H1 (cell line): Measurements from ENCODE around the gene TFF2. TPM values are rescaled to one million over a fixed set of nuclear protein-coding genes. Genes with fewer than 3 reads are reported as not detected.
A peak's percentile ranks its signal among the peaks of the same experiment; 100 is the strongest.

Experiments used
- CTCF ChIA-PET: fragments of 300-600 bp; sonication (Branson Sonifier 250); formaldehyde crosslinking; loops from one replicate; lab custom pipeline; 2021; ENCODE audit not compliant: partially characterized antibody; lab: Charles Lee
- POLR2A ChIA-PET: fragments of 300-600 bp; sonication (Branson Sonifier 250); formaldehyde crosslinking; loops from one replicate; lab custom pipeline; 2021; ENCODE audit warnings: inconsistent platforms; ENCODE audit not compliant: partially characterized antibody; lab: Charles Lee
- DNase-seq, 2 experiments: peaks; one replicate each; pipeline versions ENCODE4 v3.0.0 to v3.0.0-alpha.2; 2010 to 2022; ENCODE audit warnings: low spot score in 2 of 2, low read depth in 1 of 2, mixed read lengths in 1 of 2
- FAIRE-seq: peaks from 2 replicates; lab custom pipeline; 2011; peaks lifted over from hg19 to GRCh38; lab: Jason Lieb, UNC
- H2AFZ ChIP-seq: 2 replicates; pipeline ENCODE4 v1.8.1; 2012; ENCODE audit warnings: low read length, inconsistent platforms
- H2AK5ac ChIP-seq: 2 replicates; pipeline ENCODE4 v1.6.1; 2013; ENCODE audit warnings: low read depth, low read length
- H2BK120ac ChIP-seq: replicated peaks from 2 replicates; pipeline ENCODE3; 2013; ENCODE audit warnings: low read depth, low read length, inconsistent platforms
- H2BK12ac ChIP-seq: 2 replicates; pipeline ENCODE4 v1.6.1; 2013; ENCODE audit warnings: low read depth, low read length
- H2BK15ac ChIP-seq: 2 replicates; pipeline ENCODE4 v1.6.1; 2013; ENCODE audit warnings: low read length
- H2BK20ac ChIP-seq: 2 replicates; pipeline ENCODE4 v1.6.1; 2013; ENCODE audit warnings: low read length
- H2BK5ac ChIP-seq: 2 replicates; pipeline ENCODE4 v1.6.1; 2013; ENCODE audit warnings: low read depth, low read length
- H3K14ac ChIP-seq: 2 replicates; pipeline ENCODE4 v1.6.1; 2013; ENCODE audit warnings: inconsistent platforms; ENCODE audit not compliant: insufficient read length
- H3K18ac ChIP-seq: 2 replicates; pipeline ENCODE4 v1.6.1; 2013; ENCODE audit warnings: low read length; ENCODE audit errors: extremely low read depth
- H3K23ac ChIP-seq: 2 replicates; pipeline ENCODE4 v1.6.1; 2013; ENCODE audit warnings: inconsistent platforms; ENCODE audit not compliant: insufficient read length
- H3K23me2 ChIP-seq: 2 replicates; pipeline ENCODE4 v1.6.1; 2013; ENCODE audit warnings: low read depth, low read length
- H3K27ac ChIP-seq: 2 replicates; pipeline ENCODE4 v1.6.1; 2011; ENCODE audit warnings: low read depth, low read length, inconsistent platforms
- H3K27me3 ChIP-seq, 4 experiments: replicated peaks in 1 of 4; 1 replicate in 1 of 4; 2 replicates in 3 of 4; pipeline versions ENCODE4 v1.6.1 to v1.8.1; 2011 to 2013; ENCODE audit warnings: low read length in 3 of 4, mild to moderate bottlenecking in 3 of 4, inconsistent platforms in 2 of 4, mixed read lengths in 2 of 4, moderate library complexity in 1 of 4; ENCODE audit not compliant: control insufficient read depth in 3 of 4, insufficient read depth in 3 of 4; ENCODE audit errors: extremely low read depth in 1 of 4
- H3K36me3 ChIP-seq, 4 experiments: 2 replicates each; pipeline versions ENCODE4 v1.6.1 to v1.8.1; 2011 to 2013; ENCODE audit warnings: mild to moderate bottlenecking in 4 of 4, low read length in 3 of 4, moderate library complexity in 2 of 4, control low read depth in 1 of 4, inconsistent platforms in 1 of 4; ENCODE audit not compliant: insufficient read depth in 4 of 4, control insufficient read depth in 2 of 4
- H3K4ac ChIP-seq: replicated peaks from 2 replicates; pipeline ENCODE3; 2013; ENCODE audit warnings: low read length, low read depth, mixed read lengths, inconsistent platforms; ENCODE audit not compliant: insufficient read length
- H3K4me1 ChIP-seq, 4 experiments: replicated peaks in 1 of 4; 1 replicate in 1 of 4; 2 replicates in 3 of 4; pipeline versions ENCODE4 v1.6.1 to v1.8.1; 2011 to 2013; ENCODE audit warnings: low read length in 3 of 4, inconsistent platforms in 2 of 4, mixed read lengths in 1 of 4; ENCODE audit not compliant: insufficient read depth in 4 of 4, control insufficient read depth in 3 of 4
- H3K4me2 ChIP-seq, 2 experiments: 2 replicates each; pipeline versions ENCODE4 v1.6.1 to v1.8.1; 2011 to 2013; ENCODE audit warnings: low read depth in 2 of 2, low read length in 2 of 2, control low read depth in 1 of 2, inconsistent platforms in 1 of 2, mild to moderate bottlenecking in 1 of 2; ENCODE audit not compliant: insufficient read depth in 1 of 2
- H3K4me3 ChIP-seq, 4 experiments: fragments of 200-600, 300-600 bp in 1 of 4; sonication (generic), shearing (Covaris generic), sonication (Bioruptor Twin) in 1 of 4; 2 replicates each; pipeline versions ENCODE4 v1.5.1 to v1.8.1; 2011 to 2016; ENCODE audit warnings: low read length in 4 of 4, low read depth in 3 of 4, control low read depth in 2 of 4, inconsistent platforms in 2 of 4, mild to moderate bottlenecking in 2 of 4, mixed read lengths in 1 of 4, moderate library complexity in 1 of 4; ENCODE audit not compliant: insufficient read depth in 2 of 4; ENCODE audit errors: extremely low read depth in 1 of 4
- H3K56ac ChIP-seq: replicated peaks from 2 replicates; pipeline ENCODE3; 2013; ENCODE audit warnings: low read depth, mild to moderate bottlenecking, mixed read lengths, low read length, inconsistent platforms; ENCODE audit not compliant: insufficient read length
- H3K79me1 ChIP-seq: 2 replicates; pipeline ENCODE4 v1.6.1; 2013; ENCODE audit warnings: low read depth, low read length, control low read depth
- H3K79me2 ChIP-seq, 2 experiments: 2 replicates each; pipeline versions ENCODE4 v1.6.1 to v1.8.1; 2012 to 2013; ENCODE audit warnings: low read length in 2 of 2, mild to moderate bottlenecking in 2 of 2, inconsistent platforms in 1 of 2; ENCODE audit not compliant: insufficient read depth in 2 of 2, control insufficient read depth in 1 of 2
- H3K9ac ChIP-seq, 4 experiments: replicated peaks in 1 of 4; 1 replicate in 1 of 4; 2 replicates in 3 of 4; pipeline versions ENCODE4 v1.6.1 to v1.8.1; 2011 to 2013; ENCODE audit warnings: low read depth in 3 of 4, low read length in 3 of 4, control low read depth in 2 of 4, mild to moderate bottlenecking in 2 of 4, moderate library complexity in 2 of 4, inconsistent platforms in 1 of 4; ENCODE audit errors: extremely low read depth in 1 of 4
- H3K9me3 ChIP-seq, 2 experiments: 2 replicates each; pipeline versions ENCODE4 v1.6.1 to v1.8.1; 2012 to 2013; ENCODE audit warnings: mild to moderate bottlenecking in 2 of 2, moderate library complexity in 2 of 2, control low read depth in 1 of 2, inconsistent platforms in 1 of 2, low read depth in 1 of 2, low read length in 1 of 2, mixed read lengths in 1 of 2; ENCODE audit not compliant: insufficient read depth in 2 of 2
- H4K20me1 ChIP-seq, 2 experiments: replicated peaks in 1 of 2; 2 replicates each; pipeline versions ENCODE3 to v1.8.1; 2011 to 2013; ENCODE audit warnings: inconsistent platforms in 2 of 2, low read length in 2 of 2, mild to moderate bottlenecking in 1 of 2; ENCODE audit not compliant: insufficient read depth in 2 of 2, control insufficient read depth in 1 of 2
- H4K5ac ChIP-seq: 2 replicates; pipeline ENCODE4 v1.6.1; 2013; ENCODE audit warnings: low read length, low read depth, mixed read lengths, inconsistent platforms; ENCODE audit not compliant: insufficient read length
- H4K8ac ChIP-seq: 2 replicates; pipeline ENCODE4 v1.8.0; 2013; ENCODE audit warnings: mild to moderate bottlenecking, moderate library complexity, low read length, inconsistent platforms; ENCODE audit not compliant: insufficient read depth; ENCODE audit errors: extremely low read depth
- H4K91ac ChIP-seq: replicated peaks from 2 replicates; pipeline ENCODE3; 2013; ENCODE audit warnings: low read length, mixed read lengths, inconsistent platforms; ENCODE audit not compliant: insufficient read length
- BCL11A ChIP-seq, 2 experiments: IDR thresholded peaks; one replicate each; pipeline ENCODE4 v1.6.1; 2011; ENCODE audit warnings: low read depth in 2 of 2, low read length in 2 of 2, mild to moderate bottlenecking in 2 of 2
- HDAC2 ChIP-seq, 2 experiments: fragments of 300-600 bp in 1 of 2; sonication (generic) in 1 of 2; IDR thresholded peaks; 2 replicates each; pipeline ENCODE4 v1.6.1; 2011 to 2012; ENCODE audit warnings: low read depth in 2 of 2, low read length in 2 of 2, mild to moderate bottlenecking in 2 of 2, moderate library complexity in 2 of 2, borderline replicate concordance in 1 of 2, inconsistent platforms in 1 of 2
- JUN ChIP-seq: IDR thresholded peaks from 2 replicates; pipeline ENCODE4 v1.6.1; 2011; ENCODE audit warnings: low read depth, mild to moderate bottlenecking, improper control_type of control experiment, low read length
- KDM4A ChIP-seq: IDR thresholded peaks from one replicate; pipeline ENCODE4 v1.7.1; 2012; ENCODE audit warnings: low read depth, mild to moderate bottlenecking, moderate library complexity, low read length, inconsistent platforms; ENCODE audit not compliant: severe bottlenecking
- PHF8 ChIP-seq: fragments of 200-600 bp; sonication (generic); conservative IDR thresholded peaks from 2 replicates; pipeline ENCODE4 v1.7.1; 2012; ENCODE audit warnings: low read depth, mild to moderate bottlenecking, inconsistent platforms, low read length, moderate library complexity
- POLR2A ChIP-seq, 2 experiments: IDR thresholded peaks; 1 replicate in 1 of 2; 2 replicates in 1 of 2; pipeline ENCODE4 v1.6.1; 2011; ENCODE audit warnings: low read depth in 2 of 2, low read length in 2 of 2, mild to moderate bottlenecking in 2 of 2; ENCODE audit errors: control extremely low read depth in 1 of 2
- POU5F1 ChIP-seq: IDR thresholded peaks from 2 replicates; pipeline ENCODE4 v1.6.1; 2011; ENCODE audit warnings: low read depth, mild to moderate bottlenecking, low read length, moderate library complexity
- SIN3A ChIP-seq, 2 experiments: IDR thresholded peaks in 1 of 2; conservative IDR thresholded peaks in 1 of 2; 2 replicates each; pipeline ENCODE4 v1.6.1; 2011 to 2012; ENCODE audit warnings: low read length in 2 of 2, improper control_type of control experiment in 1 of 2, low read depth in 1 of 2, mild to moderate bottlenecking in 1 of 2
- SP4 ChIP-seq: IDR thresholded peaks from 2 replicates; pipeline ENCODE4 v1.6.1; 2012; ENCODE audit warnings: low read length, inconsistent platforms
- SUZ12 ChIP-seq: fragments of 200-600 bp; sonication (generic); IDR thresholded peaks from 2 replicates; pipeline ENCODE4 v1.6.1; 2012; ENCODE audit warnings: mild to moderate bottlenecking, inconsistent platforms, low read length, moderate library complexity, mixed read lengths
- YY1 ChIP-seq: IDR thresholded peaks from 2 replicates; pipeline ENCODE4 v1.6.1; 2011; ENCODE audit warnings: low read depth, mild to moderate bottlenecking, low read length
- WGBS, 2 experiments: shearing (Covaris generic) in 1 of 2; methylation state at CpG; one replicate each; pipeline versions ENCODE4 v1.1.6 to v1.1.7; 2013 to 2015; ENCODE audit warnings: low lambda C conversion rate in 2 of 2, mixed read lengths in 2 of 2, inconsistent platforms in 1 of 2, low coverage in 1 of 2, missing lambda C conversion rate in 1 of 2; ENCODE audit not compliant: insufficient replicate concordance in 2 of 2, insufficient coverage in 1 of 2, insufficient read length in 1 of 2; ENCODE audit errors: extremely low coverage in 1 of 2, missing lambda C conversion rate in 1 of 2; 5-methylcytosine and 5-hydroxymethylcytosine counted together
- polyA plus RNA-seq, 7 experiments: library from polyadenylated mRNA; depleted of rRNA in 3 of 7; stranded (reverse) in 5 of 7; unstranded in 2 of 7; fragments of >200 nt in 5 of 7; fragments of 200-250 nt in 2 of 7; gene quantifications; 1 replicate in 5 of 7; 2 replicates in 1 of 7; 4 replicates in 1 of 7; pipeline versions ENCODE4 v1.2.1 to v1.2.3, GENCODE V29; 2011 to 2013; ENCODE audit warnings: missing spikeins in 2 of 7, mixed read lengths in 2 of 7
- total RNA-seq: library from RNA; stranded (reverse); fragmentation: NEBNext Ultra II Directional; extraction: Animal tissue kit (Norgen Biotek cat#: 25700); gene quantifications from 2 replicates; pipeline ENCODE4 v1.2.1, GENCODE V29; 2021
- TF ChIP-seq, protein P1 (sequence below), 3 experiments: IDR thresholded peaks; 1 replicate in 2 of 3; 2 replicates in 1 of 3; pipeline versions ENCODE4 v1.5.1 to v1.6.1; 2011; ENCODE audit warnings: low read length in 3 of 3, mild to moderate bottlenecking in 3 of 3, inconsistent platforms in 2 of 3, low read depth in 1 of 3, moderate library complexity in 1 of 3; ENCODE audit not compliant: insufficient read depth in 1 of 3; ENCODE audit errors: control extremely low read depth in 1 of 3

Gene TFF2
- total and polyA plus RNA-seq, 2 of the 8 experiments (the other 6 are each of a cell fraction or from before 2014, with no cell fraction given), result not detected

GRCh38 chr21:42382915-42383314 is 32.1 kb upstream of the TFF2 start:
- TF ChIP-seq HDAC2 (IDR thresholded peaks at IDR 0.05; ENCODE audit: borderline replicate concordance in 1 of 2, low read depth in 2 of 2, low read length in 2 of 2) (no peak), POLR2A (IDR thresholded peaks at IDR 0.05; ENCODE audit: control extremely low read depth in 1 of 2, low read depth in 2 of 2, low read length in 2 of 2) (no peak), KDM4A (no peak), BCL11A (IDR thresholded peaks at IDR 0.05; ENCODE audit: low read depth in 2 of 2, low read length in 2 of 2) (no peak), SUZ12 (no peak), SP4 (no peak), JUN (no peak), YY1 (no peak), PHF8 (no peak), POU5F1 (no peak), SIN3A (conservative IDR thresholded peaks at IDR 0.05 in 1 of 2, IDR thresholded peaks at IDR 0.05 in 1 of 2; ENCODE audit: low read depth in 1 of 2, low read length in 2 of 2) (no peak)
- TF ChIP-seq, protein P1, sequence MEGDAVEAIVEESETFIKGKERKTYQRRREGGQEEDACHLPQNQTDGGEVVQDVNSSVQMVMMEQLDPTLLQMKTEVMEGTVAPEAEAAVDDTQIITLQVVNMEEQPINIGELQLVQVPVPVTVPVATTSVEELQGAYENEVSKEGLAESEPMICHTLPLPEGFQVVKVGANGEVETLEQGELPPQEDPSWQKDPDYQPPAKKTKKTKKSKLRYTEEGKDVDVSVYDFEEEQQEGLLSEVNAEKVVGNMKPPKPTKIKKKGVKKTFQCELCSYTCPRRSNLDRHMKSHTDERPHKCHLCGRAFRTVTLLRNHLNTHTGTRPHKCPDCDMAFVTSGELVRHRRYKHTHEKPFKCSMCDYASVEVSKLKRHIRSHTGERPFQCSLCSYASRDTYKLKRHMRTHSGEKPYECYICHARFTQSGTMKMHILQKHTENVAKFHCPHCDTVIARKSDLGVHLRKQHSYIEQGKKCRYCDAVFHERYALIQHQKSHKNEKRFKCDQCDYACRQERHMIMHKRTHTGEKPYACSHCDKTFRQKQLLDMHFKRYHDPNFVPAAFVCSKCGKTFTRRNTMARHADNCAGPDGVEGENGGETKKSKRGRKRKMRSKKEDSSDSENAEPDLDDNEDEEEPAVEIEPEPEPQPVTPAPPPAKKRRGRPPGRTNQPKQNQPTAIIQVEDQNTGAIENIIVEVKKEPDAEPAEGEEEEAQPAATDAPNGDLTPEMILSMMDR (IDR thresholded peaks at IDR 0.05; ENCODE audit: control extremely low read depth in 1 of 3, insufficient read depth in 1 of 3, low read depth in 1 of 3, low read length in 3 of 3), result no peak
- H3K14ac ChIP-seq, result no peak overlapping the region
- H2BK5ac ChIP-seq, result no peak overlapping the region

More at GRCh38 chr21:42382915-42383314, 32.1 kb upstream of the TFF2 start:
- H2AFZ ChIP-seq, result no peak overlapping the region
- no peak overlapping the region for H3K27ac ChIP-seq
- no peaks in the 10 kb centered on the region for H3K23me2 ChIP-seq
- POLR2A ChIA-PET, result no interaction called here
- no peak overlapping the region for H3K18ac ChIP-seq
- no peaks in the 10 kb centered on the region for H3K27me3 ChIP-seq
- H3K56ac ChIP-seq, result no peak overlapping the region
- H3K4me2 ChIP-seq, result no peak overlapping the region
- peaks cover 0 to 3% of the 10 kb centered on the region in 2 experiments for H4K20me1 ChIP-seq
- H2BK120ac ChIP-seq, result no peak overlapping the region
- H3K4me1 ChIP-seq, result no peaks in the 10 kb centered on the region
- no peak overlapping the region for H2BK20ac ChIP-seq
- no peaks in the 10 kb centered on the region for H3K9me3 ChIP-seq
- no peak overlapping the region for H3K4ac ChIP-seq
- H3K9ac ChIP-seq, result no peak overlapping the region
- peak overlapping the region; percentile 57; the same call in 1 of the 2 replicates for H2AK5ac ChIP-seq
- no peak overlapping the region for H3K23ac ChIP-seq
- no peaks in the 10 kb centered on the region for H3K79me2 ChIP-seq
- H2BK15ac ChIP-seq, result no peak overlapping the region
- no peak overlapping the region for H3K4me3 ChIP-seq
- CTCF ChIA-PET, result interaction anchor here (0.7 to 3.0 kb wide), 8 partner anchors 9 to 72 kb away, joined by 3 to 29 read pairs (median 6); partner anchors contain the start of gene TFF1
- no peak overlapping the region for H4K8ac ChIP-seq
- no peak overlapping the region for H4K5ac ChIP-seq
- DNase-seq, result no peak
- no peak overlapping the region for H4K91ac ChIP-seq
- no peak for FAIRE-seq
- H2BK12ac ChIP-seq, result no peak overlapping the region
- no peaks in the 10 kb centered on the region; the same call in 1 of the 2 replicates for H3K79me1 ChIP-seq
- WGBS, 2 experiments, result 83% methylated on average over 4 of the region's 6 CpGs; no CpG with 5 or more reads in 1 of the 2 experiments
- no peaks in the 10 kb centered on the region for H3K36me3 ChIP-seq
